ENCODE data around the gene SPATA32.
"Not testable (repeated sequence)": the region's sequence is repeated elsewhere in the genome, so short reads cannot be mapped to it uniquely, and the experiment has no call there.

SPATA32 gene

DNA sequence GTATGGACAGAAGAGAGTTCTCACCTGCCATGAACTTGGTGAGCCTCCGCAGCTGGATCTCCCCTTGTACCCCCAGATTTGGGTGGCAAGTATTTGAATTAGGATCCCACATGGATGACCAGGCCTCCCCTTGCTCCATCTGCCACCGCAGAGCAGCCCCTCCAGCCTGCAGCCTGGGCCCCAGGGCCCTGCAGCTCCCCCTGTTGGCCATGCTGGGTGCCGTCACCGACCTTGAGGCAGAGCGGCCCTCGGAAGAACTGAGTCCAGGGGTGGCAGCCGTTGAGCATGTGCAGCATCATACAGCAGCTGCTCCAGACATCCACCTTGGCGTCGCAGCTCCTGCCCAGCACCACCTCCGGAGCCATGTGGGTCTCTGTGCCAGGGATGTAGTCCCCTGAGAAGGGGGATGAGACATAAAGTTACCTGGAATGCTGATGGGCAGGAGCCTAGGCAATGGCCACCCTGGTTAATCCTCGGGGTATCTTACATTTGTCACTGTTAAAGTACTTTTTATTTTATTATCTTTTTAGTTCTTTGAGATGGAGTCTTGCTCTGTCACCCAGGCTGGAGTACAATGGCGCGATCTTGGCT, 9.0 kb upstream of the SPATA32 start:
- no peak for DNase-seq

DNA sequence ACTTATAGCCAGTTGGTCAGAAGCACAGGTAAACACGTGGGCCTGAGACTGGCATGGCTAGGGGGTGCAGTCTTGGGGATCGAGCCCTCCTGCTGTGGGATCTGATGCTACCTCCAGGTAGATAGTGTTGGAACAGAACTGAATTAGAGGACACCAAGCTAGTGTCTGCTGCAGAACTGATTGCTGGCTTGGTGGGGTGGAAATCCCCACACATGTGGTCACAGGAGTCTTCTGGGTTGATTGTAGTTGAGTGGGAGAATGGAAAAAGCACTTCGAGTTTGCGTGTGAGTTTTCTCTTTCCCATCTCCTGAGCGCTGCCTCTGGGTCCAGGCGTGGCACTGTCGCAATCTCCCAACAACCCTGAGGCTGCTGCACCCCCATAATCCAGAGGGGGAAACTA, 8.0 kb upstream of the SPATA32 start:
- DNase-seq = no peak

DNA sequence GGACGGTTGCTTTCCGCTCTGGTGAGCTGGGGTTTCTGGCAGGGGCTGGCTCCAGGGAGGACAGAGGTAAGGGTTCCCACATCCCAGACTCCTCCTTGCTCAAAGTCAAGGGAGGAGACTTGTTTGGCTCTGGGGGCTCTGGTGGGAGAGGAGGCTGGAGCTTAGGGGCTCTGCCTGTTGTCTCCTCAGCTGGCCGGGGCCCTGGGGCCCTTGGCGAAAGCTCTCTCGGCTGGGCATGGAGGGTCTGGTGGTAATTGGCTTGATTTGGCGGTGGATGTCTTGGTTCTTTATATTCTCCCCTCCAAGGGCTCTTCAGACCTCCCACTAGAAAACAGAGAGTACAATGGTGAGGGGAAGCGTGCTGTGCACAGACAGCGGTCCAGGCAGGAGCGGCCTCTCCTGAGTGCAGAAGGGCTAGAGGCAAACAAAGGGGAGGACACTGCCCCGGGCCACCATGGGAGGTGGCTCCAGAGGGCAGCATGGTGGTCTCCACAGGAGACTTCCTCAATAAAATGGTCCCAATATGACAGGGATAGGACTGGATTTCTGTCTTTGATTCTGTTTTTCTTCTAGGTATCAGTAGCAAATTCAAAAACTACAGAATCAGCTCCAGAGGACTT, 5.7 kb upstream of the SPATA32 start:
- DNase-seq = no peak

DNA sequence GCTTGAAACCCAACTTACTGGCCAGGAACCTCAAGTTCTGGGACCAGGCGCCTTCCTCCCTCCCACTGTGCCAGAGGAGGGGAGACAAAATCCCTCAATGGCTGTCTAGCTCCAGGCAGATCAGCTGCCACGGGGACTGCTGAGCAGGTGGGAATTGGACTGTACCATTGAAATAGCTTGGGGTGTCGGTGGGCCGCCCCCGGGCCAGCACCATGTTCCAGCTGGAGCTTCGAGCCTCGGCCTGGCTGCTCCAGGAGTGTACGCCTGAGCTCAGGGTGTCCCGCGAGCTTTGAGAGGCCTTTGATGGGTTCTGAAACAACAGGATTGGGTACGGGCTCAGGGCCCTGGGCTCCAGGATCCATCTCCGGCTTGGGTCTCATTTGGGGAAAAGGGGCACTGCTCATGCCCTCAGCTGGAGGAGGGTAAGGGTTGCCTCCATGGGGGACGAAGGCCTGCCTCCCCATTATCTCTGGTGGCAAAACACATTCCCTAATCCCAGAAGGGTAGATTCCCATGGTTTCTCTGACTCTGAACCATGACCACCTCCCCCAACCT, 4.6 kb upstream of the SPATA32 start:
- no peak for DNase-seq

DNA sequence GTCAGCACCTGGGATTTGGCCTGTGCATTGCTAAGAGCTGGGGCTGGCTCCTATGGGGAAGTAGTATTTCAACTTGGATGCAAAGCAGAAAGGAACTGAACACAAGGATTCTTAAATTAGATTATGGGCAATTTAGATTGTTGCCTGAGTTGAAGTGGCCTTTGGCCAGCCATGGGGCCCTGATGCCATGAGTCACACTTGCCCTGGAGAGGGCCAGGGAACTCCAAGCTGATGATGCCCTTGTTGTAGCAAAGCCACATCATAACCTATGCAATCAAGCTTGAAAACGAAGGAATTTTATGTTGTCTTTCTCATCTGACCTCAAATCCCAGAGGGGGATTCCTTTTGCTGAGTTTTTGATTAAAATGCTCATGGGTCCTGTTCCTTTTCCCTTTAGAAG, 3.9 kb upstream of the SPATA32 start:
- DNase-seq = no peak

DNA sequence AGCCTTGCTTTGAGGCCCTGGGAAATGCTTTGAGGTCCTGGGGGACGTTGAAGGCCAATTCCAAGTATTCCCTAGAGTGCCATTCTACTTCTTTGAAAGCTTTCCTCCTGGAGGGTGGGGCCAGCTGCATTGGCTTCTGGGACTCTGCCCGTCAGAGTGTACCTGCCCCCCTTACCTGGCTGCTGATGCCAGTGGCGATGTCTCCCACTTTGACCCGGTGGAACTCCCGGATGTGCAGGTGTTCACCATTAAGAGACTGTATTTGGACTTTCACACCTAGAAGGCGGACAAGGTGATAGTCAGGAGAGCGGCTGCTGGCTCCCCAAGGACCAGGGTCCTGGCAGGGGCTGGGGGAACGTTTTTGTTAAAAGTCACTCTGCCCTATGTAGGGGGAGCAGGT, 3.1 kb upstream of the SPATA32 start:
- DNase-seq = no peak

DNA sequence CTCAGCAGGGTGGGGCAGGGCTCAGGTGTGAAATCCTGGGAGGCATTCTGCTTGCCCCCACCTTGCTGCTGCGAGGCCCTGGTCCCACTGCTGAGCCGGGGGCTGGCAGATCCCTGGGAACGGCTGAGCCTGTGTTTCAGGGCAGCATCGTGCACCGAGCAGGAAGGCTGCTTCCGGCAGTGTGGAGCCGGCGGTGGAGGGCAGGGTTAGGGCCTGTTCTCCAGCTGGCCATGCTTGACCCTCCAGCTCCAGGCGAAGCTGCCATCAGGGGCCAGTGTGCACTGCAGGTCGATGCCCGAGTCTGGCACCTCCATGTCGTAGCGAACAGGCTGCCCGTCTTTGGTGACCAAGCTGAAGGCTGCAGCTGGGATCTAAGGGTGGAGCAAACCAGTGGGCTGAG, 2.5 kb upstream of the SPATA32 start:
- no peak for DNase-seq

DNA sequence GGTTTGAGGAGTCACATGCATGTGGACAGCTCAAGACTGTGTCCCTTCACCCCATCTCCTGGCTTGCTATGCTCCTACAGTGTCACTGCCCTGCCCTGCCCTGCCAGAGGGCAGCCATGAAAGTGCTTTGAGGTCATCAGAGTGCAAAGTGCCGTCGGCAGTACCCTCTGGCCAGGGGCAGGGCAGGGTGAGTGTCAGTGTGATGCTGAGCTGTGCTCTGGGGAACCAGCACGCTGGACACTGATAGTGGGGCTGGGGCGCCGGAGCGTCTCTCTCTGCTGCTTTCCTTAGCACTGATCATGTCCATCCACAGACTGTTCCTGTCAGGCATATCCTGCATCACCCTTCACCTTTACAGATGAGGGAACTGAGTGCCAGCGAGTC, 1.6 kb upstream of the SPATA32 start:
- DNase-seq = no peak

DNA sequence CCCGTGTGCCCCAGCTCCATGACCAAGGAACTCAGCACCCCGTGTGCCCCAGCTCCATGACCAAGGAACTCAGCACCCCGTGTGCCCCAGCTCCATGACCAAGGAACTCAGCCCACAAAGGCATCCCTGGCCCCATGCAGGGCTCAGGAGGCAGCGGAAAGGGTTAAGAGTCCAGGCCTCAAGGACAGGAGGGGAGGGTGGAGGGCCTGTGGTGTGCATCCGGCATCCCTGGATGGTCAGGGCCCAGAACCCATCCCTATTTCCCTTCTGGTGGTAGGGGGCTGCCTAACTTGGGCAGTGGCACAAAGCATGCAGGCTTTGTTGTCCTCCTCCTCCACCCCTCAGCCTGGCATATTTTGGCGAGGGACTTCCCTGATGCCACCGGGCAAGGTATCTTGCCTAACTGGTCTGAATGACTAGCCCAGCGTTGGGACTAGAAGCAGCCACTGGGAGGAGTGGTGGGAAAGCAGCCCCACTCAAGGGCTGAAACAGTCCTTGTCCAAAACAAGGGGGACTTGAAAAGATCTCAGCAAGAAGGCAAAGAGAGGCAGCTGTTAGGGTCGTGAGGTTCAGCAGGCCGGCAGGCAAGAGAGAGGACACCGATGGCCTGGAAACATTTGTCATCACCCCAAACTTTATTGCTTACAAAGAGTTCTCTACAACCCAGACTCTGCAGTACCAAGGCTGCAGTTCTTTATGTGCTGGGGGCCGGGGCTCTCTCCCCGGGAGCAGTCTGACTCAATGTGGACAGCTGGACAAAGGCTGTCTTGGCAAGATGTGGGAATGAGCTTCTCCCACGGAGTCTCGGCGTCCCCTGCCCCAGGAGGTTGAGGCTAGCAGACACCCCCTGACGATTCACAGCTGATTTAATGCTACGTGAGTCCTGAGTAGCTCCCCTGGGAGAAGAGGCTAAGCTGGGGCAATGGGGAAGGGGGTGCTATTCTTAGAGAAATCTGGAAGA, 902 bp upstream of the SPATA32 start:
- DNase-seq = no peak

DNA sequence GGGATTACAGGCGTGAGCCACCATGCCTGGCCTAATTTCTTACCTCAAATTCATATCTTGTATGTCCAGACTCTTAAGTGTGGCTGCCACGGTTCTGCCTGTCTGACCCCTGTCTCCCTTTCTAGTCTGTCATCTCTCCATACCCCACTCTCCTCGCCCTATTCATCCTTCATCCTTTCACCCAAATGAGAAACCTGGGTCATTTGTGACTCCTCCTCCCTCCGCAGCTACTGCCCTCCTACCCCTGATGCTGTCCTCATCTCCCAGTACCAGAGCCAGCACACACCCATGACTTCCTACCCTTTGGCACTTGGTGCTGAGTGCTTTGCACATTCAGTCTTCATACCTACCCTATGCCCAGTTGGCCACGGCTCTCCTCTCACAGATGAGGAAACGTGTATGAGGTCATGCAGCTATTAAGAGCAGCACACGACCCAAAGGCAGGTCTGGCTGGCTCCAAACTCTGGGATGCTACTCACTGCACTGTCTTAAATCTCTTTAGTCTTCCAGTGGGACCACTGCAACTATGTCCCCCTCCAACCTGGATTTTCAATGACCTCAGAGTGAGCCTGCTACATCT, 1.6 kb downstream of the SPATA32 start:
- DNase-seq = no peak

DNA sequence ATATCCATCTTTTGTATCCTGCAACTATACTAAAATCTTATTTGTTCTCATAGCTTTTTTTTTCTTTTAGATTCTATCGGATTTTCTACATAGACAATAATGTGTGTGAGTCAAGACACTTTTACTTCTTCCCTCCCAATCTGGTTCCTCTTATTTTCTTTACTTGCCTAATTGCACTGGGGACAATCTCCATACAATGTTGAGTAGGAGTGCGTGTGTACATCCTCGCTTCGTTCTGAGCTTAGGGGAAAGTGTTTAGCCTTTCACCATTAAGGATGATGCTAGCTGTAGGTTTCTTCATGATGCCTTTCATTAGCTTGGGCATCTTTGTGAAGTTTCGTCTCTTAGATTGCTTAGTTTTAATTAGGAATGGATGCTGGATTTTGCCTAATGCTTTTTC, 2.9 kb downstream of the SPATA32 start:
- DNase-seq = no peak

DNA sequence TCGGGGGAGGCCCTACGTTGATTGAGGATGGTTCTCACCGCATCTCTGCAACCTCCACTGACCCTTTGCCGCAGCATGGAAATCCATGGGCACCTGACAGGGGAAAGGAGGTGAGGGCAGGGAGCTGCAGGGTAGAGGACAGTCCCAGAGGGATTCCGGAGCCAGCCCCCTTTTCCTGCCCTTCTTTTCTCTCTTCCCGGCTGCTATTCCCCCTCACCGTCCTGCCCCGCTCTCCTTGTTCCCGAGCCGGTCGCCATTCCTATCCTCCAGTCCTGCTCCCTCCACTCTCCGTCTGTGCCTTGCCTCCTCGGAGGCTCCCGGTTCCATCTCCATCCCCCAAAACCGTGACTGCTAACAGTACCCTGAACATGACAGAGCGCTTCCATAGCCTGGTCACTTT, 4.8 kb downstream of the SPATA32 start:
- DNase-seq = no peak

DNA sequence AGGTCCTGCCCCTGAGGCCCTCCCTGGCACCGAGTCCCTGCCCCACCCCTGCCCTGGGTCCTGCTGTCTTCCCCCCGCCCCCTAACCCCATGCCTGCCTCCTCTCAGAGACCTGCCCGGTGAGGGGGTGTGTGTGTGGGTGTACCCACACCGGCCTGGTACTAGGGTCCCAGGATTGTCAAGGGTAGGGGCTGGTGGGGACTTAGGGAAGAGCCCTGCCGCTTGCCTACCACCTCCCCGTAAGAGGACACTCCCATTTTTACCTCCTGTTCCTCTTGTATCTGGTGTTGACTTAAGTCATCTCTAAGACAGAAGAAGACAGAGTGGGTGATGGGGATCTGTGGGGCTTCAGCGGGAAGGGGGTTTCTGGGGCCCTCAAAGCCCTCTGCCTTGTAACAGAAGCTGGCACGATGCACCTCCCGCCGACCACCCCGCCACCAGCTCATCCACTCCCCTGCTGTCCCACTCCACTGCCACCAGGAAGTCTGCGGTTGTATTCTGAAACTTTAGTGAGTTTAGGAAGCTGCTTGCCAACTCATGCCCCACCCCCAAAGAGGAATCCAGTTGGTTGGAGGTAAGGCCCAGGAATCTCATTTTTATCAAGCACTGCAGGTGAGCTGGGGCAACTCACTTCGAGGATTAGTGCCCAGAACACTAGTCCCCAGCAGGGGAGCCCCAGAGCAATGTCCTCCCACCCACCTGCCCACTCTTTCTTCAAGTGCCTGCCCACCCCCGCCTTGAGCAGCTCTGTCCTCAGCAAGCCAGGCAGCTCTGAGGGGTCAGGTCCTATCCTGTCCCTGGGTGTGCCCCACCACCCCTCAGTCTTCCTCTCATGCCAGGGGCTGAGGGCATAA, 5.6 kb downstream of the SPATA32 start:
- no peak for DNase-seq

DNA sequence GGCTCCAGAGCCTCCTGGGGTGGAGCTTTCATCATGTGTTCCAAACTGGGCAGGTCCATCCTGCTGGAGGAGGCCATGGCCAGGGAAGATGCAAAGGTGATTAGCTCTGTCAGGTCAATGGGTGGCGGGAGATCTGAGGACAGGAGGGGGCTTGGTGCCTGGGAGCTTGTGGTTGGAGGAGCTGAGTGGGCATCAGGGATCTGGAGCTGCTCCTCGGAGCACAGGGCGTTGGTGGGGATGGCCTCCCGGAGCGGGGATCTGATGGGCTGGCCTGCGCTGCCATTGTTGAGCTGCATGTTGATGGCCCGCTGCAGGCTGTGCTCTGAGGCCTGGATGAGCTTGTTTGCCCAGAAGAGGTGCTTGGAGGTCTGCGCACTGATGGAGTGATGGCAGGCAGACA, 6.5 kb downstream of the SPATA32 start:
- DNase-seq = no peak

DNA sequence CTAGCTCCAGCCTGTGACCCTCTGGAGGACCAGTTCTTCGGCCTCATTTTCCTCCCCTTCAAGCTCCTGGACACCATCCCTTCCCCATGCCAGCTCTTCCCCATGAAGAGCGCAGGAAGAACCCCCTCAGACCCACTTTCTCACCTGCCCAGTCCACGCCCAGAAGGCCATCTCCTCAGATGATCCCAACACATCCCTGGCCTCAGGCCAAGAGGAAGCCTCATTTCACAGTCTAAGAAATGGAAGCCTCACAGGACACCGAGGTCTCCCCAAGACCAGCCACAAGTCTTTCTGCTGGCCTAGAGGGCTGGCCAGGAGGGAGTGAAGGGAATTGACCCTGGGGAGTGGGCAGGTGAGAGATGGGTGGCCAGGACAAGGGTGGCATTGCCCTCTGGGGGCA, 8.0 kb downstream of the SPATA32 start:
- no peak for DNase-seq

DNA sequence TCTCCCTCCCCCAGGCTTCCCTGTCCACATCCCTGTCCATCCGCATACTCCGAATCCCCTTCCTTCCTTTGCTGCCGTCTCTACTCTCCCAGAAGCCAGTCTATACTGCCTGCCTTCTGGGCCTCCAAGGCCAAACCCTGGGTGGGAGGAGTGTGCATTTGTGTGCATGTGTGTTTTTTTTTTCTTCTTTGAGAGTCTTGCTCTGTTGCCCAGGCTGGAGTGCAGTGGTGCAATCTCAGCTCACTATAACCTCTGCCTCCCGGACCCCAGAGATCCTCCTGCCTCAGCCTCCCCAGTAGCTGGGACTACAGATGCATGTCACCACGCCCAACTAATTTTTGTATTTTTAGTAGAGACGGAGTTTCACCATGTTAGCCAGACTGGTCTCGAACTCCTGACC, 8.7 kb downstream of the SPATA32 start:
- DNase-seq = not testable (repeated sequence)

DNA sequence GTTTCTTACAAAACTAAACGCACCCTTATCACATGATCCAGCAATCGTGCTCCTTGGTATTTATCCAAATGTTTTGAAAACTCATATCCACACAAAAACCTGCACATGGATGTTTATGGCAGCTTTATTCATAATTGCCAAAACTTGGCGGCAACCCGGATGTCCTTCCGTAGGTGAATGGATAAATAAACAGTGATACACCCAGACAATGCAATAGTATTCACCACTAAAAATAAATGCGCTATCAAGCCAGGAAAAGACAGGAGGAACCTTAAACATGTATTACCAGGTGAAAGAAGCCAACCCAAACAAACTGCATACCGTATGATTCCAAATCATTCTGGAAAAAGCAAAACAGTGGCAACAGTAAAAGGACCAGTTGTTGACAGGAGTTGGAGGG, 10.0 kb downstream of the SPATA32 start:
- DNase-seq = no peak

DNA sequence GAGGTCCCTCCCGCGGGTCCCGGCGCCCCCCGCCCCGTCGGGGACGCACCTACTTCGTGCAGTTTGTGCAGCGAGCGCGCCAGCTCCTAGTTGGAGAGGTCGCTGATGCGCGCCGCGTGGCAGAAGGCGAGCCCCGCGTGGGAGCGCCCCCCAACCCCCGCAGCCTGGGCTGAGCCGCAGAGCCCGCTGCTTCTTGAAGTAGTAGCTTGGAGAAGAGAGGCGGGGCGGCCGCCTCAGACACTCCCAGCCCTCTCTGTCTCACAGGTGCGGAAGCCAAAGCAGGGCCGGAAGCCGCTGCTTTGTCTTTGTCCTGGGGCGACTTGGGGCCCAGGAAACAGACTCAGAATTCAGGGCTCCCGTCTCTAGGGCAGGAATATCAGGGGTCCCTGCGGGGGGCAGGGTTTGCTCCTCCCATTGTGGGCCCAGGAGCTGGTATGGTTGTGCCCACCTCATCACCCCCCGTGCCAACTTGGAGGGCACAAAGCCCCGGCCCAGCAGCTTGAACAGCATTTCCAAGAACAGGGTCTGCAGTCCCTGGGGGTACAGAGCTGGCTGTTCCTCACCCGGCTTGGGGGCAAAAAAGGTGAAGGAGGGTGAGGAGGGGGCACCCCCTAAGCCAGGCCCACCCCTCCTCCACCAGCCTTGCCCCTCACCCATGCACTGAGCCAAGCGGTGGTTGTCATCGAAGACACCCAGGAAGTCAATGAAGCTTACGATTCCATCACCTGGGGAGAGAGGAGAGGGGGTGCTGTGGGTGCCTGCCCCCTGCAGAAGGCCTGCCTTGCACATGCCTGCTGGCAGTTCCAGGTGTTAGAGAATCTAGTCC, 13.5 kb downstream of the SPATA32 start:
- DNase-seq = no peak

DNA sequence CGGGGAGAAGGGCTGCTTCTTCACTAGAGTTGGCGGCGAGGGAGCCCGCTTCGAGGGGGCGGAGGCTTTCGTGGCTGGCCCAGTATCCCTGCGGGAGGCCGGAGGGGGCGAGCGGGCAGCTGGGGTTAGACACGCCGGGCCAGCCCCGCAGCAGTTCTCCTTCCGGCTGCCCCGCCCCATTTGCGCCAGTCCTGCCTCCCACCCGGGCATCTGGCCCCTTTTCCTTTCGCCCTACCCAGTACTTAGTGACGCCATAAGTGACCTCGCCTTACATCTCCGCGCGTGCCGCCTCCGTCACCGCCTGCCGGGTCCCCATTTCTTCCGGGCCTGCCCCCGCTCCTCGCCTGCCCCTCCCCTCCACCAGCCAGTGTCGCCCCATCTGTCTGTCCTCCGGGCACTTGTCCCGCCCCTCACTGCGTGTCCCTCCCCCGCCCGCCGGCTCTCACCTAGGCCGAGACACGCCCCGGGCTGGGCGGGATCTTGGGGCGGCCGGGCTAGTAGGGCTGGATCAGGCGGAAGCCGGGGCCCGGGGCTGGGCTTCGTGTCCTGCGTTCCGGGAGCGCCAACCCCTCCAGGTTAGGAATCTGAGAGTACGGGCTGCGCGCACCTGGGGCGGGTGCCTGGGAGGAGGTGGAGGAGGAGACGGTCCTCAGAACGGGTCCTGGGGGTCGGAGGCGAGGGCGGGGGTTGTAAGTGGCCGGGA, 14.3 kb downstream of the SPATA32 start:
- DNase-seq = no peak

DNA sequence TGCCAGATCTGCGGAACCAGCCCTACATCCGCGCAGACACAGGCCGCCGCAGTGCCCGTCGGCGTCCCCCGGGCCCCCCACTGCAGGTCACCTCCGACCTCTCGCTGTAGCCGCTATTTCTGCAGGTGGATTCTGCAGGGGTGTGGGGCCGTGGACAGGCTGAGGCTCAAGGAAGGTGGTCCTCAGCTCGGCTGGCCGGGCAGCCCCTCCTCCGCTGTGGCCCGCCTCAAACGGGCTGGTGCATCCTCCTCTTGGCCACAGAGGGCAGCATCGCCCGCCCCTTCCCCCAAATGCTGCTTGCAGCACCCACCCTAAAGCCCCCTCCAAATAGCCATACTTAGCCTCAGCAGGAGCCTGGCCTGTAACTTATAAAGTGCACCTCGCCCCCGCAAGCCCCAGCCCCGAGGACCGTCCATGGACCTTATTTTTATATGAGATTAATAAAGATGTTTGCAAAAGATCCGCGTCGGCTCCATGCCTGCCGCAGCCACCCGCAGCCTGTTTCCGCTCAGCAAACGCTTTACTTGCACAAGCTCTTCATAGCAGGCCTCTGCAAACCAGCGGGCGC, 14.9 kb downstream of the SPATA32 start:
- no peak for DNase-seq

DNA sequence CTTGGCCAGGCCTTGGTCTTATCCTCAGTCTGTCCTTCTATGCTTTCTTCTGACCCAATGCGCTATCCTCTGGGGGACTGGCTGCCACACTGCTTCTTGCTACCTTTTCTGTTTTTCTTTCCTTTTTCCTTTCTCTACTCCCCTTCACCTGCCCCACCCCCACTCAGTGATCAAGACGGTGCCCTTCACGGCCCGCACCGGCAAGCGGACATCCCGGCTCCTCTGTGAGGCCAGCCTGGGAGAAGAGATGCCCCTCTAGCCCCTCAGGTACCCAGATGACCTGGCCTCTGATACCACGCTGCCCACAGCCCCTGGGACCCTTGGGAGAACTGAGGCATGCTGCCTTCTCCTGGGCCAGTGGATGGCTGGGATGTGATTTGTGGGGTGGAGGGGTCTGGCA, 15.6 kb downstream of the SPATA32 start:
- DNase-seq = no peak

Measured in KG1 (cell line).